Cardiac muscle cell (in vitro differentiated cells and primary cell): Measurements from ENCODE around the gene ARID5B. TPM values are rescaled to one million over a fixed set of nuclear protein-coding genes. Genes with fewer than 3 reads are reported as not detected.

ENCODE experiments used
- DNase-seq, 2 donors: peaks; one replicate each; pipeline versions ENCODE4 v3.0.0 to v3.0.0-alpha.2; 2010 to 2017; ENCODE audit warnings: low read depth in 1 of 2, low spot score in 1 of 2
- H3K27ac ChIP-seq: fragments of 200-600 bp; sonication (generic); 2 replicates; pipeline ENCODE4 v1.5.1; 2016
- H3K27me3 ChIP-seq: fragments of 200-600 bp; sonication (generic); 2 replicates; pipeline ENCODE4 v1.6.0; 2016; ENCODE audit warnings: control low read depth
- H3K36me3 ChIP-seq: fragments of 200-600 bp; sonication (generic); 2 replicates; pipeline ENCODE4 v1.5.1; 2016; ENCODE audit warnings: control low read depth
- H3K4me1 ChIP-seq: fragments of 200-600 bp; sonication (generic); 2 replicates; pipeline ENCODE4 v1.8.1; 2017; ENCODE audit warnings: low read depth, mild to moderate bottlenecking, mixed run types
- H3K4me3 ChIP-seq: fragments of 200-600 bp; sonication (generic); 2 replicates; pipeline ENCODE4 v1.5.1; 2016; ENCODE audit warnings: mild to moderate bottlenecking
- H3K9me3 ChIP-seq: fragments of 200-600 bp; sonication (generic); 2 replicates; pipeline ENCODE4 v1.5.1; 2017; ENCODE audit warnings: low read depth, mild to moderate bottlenecking, control low read depth
- polyA plus RNA-seq: library from polyadenylated mRNA; unstranded; fragments of >200 nt; fragmentation: Nextera tagmentation; extraction: Ambion mirVana; gene quantifications from 2 replicates; pipeline ENCODE4 v1.2.1, GENCODE V29; 2016
- total RNA-seq: library from RNA; depleted of rRNA; stranded (reverse); fragments of >200 nt; gene quantifications from 2 replicates; pipeline ENCODE4 v1.2.3, GENCODE V29; 2016
- TF ChIP-seq, protein P1 (sequence below): IDR thresholded peaks from 2 replicates; pipeline ENCODE4 v1.5.1; 2012; ENCODE audit warnings: low read depth, mild to moderate bottlenecking, low read length

ARID5B gene
- total and polyA plus RNA-seq, 2 experiments from 2014 or later = 4.9 to 7.8 TPM

GRCh38 chr10:61907587-61907986 lies 6.1 kb downstream of the ARID5B start:
- no peaks in the 10 kb centered on the region for H3K36me3 ChIP-seq
- TF ChIP-seq, protein P1, sequence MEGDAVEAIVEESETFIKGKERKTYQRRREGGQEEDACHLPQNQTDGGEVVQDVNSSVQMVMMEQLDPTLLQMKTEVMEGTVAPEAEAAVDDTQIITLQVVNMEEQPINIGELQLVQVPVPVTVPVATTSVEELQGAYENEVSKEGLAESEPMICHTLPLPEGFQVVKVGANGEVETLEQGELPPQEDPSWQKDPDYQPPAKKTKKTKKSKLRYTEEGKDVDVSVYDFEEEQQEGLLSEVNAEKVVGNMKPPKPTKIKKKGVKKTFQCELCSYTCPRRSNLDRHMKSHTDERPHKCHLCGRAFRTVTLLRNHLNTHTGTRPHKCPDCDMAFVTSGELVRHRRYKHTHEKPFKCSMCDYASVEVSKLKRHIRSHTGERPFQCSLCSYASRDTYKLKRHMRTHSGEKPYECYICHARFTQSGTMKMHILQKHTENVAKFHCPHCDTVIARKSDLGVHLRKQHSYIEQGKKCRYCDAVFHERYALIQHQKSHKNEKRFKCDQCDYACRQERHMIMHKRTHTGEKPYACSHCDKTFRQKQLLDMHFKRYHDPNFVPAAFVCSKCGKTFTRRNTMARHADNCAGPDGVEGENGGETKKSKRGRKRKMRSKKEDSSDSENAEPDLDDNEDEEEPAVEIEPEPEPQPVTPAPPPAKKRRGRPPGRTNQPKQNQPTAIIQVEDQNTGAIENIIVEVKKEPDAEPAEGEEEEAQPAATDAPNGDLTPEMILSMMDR = no peak
- no peak overlapping the region for H3K4me3 ChIP-seq
- H3K4me1 ChIP-seq = no peaks in the 10 kb centered on the region
- H3K27ac ChIP-seq = no peak overlapping the region
- H3K9me3 ChIP-seq = no peaks in the 10 kb centered on the region
- DNase-seq = no peak
- H3K27me3 ChIP-seq = no peaks in the 10 kb centered on the region

DNA sequence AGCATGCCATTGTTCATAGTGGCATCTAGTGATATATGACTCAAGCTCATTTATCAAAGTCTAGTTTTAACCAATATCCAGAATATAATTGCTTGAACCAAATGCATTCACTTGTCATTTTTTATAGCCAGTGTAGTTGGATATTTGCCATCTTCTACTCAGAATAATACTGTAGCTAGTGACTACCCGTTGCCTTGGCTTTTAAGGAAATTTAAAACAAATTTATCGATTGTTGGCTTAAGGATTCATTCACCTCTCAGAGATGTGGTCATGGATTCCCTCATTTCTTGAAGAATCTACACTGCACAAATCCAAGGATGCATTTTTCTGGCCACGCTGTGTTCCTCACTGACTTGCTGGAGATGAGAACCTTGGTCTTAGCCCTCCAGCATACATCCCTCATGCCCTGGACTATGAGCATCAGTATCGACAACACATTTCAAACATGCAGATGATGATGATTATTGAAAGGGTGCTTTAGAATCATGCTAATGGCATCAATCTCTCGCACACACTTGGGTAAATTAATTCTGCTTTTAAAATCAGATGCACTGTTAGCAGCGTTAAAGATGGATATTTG lies 8.8 kb downstream of the ARID5B start:
- no peaks in the 10 kb centered on the region for H3K4me1 ChIP-seq
- DNase-seq = no peak
- TF ChIP-seq, protein P1 = no peak

DNA sequence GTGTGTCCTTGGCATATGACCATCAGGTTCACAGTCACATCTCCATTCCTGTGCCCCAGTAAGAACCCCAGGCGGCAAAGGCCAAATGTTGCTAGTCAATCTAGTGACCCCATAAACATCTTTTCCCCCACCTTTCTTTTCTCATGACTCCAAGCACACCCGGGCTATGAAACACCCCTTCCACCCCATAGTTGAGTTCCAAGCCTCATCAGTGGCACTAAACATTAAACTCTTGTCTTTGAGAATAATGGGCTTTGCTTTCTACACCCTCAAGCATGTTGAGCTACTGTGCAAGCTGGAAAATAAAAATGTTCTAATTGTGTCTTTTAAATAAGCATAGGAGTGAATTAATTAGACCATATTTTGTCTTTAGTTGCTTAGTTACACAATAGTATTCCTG lies 9.4 kb downstream of the ARID5B start:
- Histone ChIP-seq H3K9me3 (no peaks in the 10 kb centered on the region), H3K27ac (no peak overlapping the region), H3K4me3 (no peak overlapping the region), H3K27me3 (no peaks in the 10 kb centered on the region), H3K4me1 (no peaks in the 10 kb centered on the region), H3K36me3 (no peaks in the 10 kb centered on the region)
- DNase-seq = no peak
- TF ChIP-seq, protein P1 = no peak

More for the DNA sequence above, 8.8 kb downstream of the ARID5B start:
- Histone ChIP-seq H3K36me3 (no peaks in the 10 kb centered on the region), H3K4me3 (no peak overlapping the region), H3K27me3 (no peaks in the 10 kb centered on the region), H3K27ac (no peak overlapping the region), H3K9me3 (no peaks in the 10 kb centered on the region)

DNA sequence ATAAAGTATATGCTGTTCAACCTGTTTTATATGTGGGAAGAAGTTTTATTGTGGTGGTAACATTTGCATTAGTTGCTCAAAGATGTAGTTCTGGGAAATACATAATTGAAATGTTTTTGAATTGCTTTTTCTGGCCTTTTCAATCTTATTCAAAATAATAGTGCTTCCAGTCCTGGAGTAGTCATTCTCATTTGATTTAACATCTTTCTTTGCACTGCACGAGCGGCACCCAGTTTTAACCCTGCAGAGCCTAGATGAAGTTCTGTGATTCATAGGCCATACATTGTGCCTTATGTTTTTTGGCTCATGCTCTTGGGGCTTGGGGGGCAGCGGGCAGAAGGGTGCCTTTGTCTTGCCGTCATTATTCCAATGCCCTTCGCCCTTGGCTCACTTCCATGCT lies 9.9 kb downstream of the ARID5B start:
- no peaks in the 10 kb centered on the region for H3K9me3 ChIP-seq
- H3K36me3 ChIP-seq = no peaks in the 10 kb centered on the region
- TF ChIP-seq, protein P1 = no peak
- DNase-seq = no peak
- no peaks in the 10 kb centered on the region for H3K4me1 ChIP-seq
- no peak overlapping the region for H3K4me3 ChIP-seq
- H3K27ac ChIP-seq = no peak overlapping the region
- H3K27me3 ChIP-seq = no peaks in the 10 kb centered on the region

GRCh38 chr10:61912981-61913380 lies 11.5 kb downstream of the ARID5B start:
- Histone ChIP-seq H3K36me3 (no peaks in the 10 kb centered on the region), H3K9me3 (no peaks in the 10 kb centered on the region), H3K27ac (no peak overlapping the region), H3K27me3 (no peaks in the 10 kb centered on the region), H3K4me1 (no peaks in the 10 kb centered on the region), H3K4me3 (no peak overlapping the region)
- TF ChIP-seq, protein P1 = no peak
- no peak for DNase-seq
